ENCODE data around the gene PCDHA12. TPM values are rescaled to one million over a fixed set of nuclear protein-coding genes. Genes with fewer than 3 reads are reported as not detected.

Gene PCDHA12
- total and polyA plus RNA-seq, 4 donors: 0.01 to 0.08 TPM; not detected in 2

DNA sequence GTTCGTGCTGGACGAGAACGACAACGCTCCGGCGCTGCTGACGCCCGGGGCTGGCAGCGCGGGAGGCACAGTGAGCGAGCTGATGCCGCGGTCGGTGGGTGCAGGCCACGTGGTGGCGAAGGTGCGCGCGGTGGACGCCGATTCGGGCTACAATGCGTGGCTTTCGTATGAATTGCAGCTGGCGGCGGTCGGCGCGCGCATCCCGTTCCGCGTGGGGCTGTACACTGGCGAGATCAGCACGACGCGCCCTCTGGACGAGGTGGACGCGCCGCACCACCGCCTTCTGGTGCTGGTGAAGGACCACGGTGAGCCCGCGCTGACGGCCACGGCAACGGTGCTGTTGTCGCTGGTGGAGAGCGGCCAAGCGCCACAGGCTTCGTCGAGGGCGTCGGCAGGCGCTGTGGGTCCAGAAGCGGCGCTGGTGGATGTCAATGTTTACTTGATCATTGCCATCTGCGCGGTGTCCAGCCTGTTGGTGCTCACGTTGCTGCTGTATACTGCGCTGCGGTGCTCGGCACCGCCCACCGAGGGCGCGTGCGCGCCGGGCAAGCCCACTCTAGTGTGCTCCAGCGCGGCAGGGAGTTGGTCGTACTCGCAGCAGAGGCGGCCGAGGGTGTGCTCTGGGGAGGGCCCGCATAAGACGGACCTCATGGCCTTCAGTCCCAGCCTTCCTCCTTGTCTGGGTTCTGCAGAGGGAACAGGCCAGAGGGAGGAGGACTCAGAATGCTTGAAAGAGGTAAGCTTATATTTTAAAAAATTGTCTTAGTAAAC is 9.0 kb downstream of the PCDHA12 start:
- DNase-seq (ENCODE audit: low spot score): no peak
- H3K27ac ChIP-seq (ENCODE audit: low read depth in 1 of 2, low read length in 2 of 2): no peak overlapping the region
- H3K4me3 ChIP-seq (ENCODE audit: low read depth in 1 of 3, low read length in 3 of 3): no peak overlapping the region
- 34% methylated on average over 79 of the region's 79 CpGs for WGBS
- no peak overlapping the region for H3K9ac ChIP-seq (ENCODE audit: low read depth in 1 of 2, low read length in 2 of 2)
- peaks cover 0 to 2% (median 0%) of the 10 kb centered on the region in 4 donors for H3K4me1 ChIP-seq (ENCODE audit: control insufficient read depth in 4 of 4, insufficient read depth in 4 of 4, low read length in 3 of 4)
- H3K36me3 ChIP-seq (ENCODE audit: control insufficient read depth in 4 of 4, insufficient read depth in 3 of 4, low read depth in 1 of 4, low read length in 3 of 4): no peaks in the 10 kb centered on the region
- peaks cover 0 to 8% (median 1%) of the 10 kb centered on the region in 4 donors for H3K27me3 ChIP-seq (ENCODE audit: control insufficient read depth in 4 of 4, insufficient read depth in 4 of 4, low read length in 3 of 4)
- TF ChIP-seq FOXA2 (IDR thresholded peaks at IDR 0.05) (no peak), SP1 (IDR thresholded peaks at IDR 0.05) (no peak), TAF1 (conservative IDR thresholded peaks at IDR 0.05) (no peak), MAX (IDR thresholded peaks at IDR 0.05) (no peak), HNF4G (IDR thresholded peaks at IDR 0.05) (no peak), GABPA (IDR thresholded peaks at IDR 0.05 in 1 of 2, conservative IDR thresholded peaks at IDR 0.05 in 1 of 2) (no peak), RAD21 (IDR thresholded peaks at IDR 0.05) (no peak), RXRA (IDR thresholded peaks at IDR 0.05) (no peak), FOXA1 (IDR thresholded peaks at IDR 0.05) (no peak), YY1 (IDR thresholded peaks at IDR 0.05) (no peak), HNF4A (conservative IDR thresholded peaks at IDR 0.05) (no peak)
- TF ChIP-seq, protein P1, sequence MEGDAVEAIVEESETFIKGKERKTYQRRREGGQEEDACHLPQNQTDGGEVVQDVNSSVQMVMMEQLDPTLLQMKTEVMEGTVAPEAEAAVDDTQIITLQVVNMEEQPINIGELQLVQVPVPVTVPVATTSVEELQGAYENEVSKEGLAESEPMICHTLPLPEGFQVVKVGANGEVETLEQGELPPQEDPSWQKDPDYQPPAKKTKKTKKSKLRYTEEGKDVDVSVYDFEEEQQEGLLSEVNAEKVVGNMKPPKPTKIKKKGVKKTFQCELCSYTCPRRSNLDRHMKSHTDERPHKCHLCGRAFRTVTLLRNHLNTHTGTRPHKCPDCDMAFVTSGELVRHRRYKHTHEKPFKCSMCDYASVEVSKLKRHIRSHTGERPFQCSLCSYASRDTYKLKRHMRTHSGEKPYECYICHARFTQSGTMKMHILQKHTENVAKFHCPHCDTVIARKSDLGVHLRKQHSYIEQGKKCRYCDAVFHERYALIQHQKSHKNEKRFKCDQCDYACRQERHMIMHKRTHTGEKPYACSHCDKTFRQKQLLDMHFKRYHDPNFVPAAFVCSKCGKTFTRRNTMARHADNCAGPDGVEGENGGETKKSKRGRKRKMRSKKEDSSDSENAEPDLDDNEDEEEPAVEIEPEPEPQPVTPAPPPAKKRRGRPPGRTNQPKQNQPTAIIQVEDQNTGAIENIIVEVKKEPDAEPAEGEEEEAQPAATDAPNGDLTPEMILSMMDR (IDR thresholded peaks at IDR 0.05; ENCODE audit: low read depth, low read length, missing input control): no peak
- TF ChIP-seq, protein P2, sequence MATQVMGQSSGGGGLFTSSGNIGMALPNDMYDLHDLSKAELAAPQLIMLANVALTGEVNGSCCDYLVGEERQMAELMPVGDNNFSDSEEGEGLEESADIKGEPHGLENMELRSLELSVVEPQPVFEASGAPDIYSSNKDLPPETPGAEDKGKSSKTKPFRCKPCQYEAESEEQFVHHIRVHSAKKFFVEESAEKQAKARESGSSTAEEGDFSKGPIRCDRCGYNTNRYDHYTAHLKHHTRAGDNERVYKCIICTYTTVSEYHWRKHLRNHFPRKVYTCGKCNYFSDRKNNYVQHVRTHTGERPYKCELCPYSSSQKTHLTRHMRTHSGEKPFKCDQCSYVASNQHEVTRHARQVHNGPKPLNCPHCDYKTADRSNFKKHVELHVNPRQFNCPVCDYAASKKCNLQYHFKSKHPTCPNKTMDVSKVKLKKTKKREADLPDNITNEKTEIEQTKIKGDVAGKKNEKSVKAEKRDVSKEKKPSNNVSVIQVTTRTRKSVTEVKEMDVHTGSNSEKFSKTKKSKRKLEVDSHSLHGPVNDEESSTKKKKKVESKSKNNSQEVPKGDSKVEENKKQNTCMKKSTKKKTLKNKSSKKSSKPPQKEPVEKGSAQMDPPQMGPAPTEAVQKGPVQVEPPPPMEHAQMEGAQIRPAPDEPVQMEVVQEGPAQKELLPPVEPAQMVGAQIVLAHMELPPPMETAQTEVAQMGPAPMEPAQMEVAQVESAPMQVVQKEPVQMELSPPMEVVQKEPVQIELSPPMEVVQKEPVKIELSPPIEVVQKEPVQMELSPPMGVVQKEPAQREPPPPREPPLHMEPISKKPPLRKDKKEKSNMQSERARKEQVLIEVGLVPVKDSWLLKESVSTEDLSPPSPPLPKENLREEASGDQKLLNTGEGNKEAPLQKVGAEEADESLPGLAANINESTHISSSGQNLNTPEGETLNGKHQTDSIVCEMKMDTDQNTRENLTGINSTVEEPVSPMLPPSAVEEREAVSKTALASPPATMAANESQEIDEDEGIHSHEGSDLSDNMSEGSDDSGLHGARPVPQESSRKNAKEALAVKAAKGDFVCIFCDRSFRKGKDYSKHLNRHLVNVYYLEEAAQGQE (IDR thresholded peaks at IDR 0.05): no peak
- TF ChIP-seq, protein P3, sequence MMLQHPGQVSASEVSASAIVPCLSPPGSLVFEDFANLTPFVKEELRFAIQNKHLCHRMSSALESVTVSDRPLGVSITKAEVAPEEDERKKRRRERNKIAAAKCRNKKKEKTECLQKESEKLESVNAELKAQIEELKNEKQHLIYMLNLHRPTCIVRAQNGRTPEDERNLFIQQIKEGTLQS (IDR thresholded peaks at IDR 0.05): no peak
- H3K9me3 ChIP-seq (ENCODE audit: control insufficient read depth in 4 of 4, low read length in 3 of 4): peaks cover 0 to 26% (median 18%) of the 10 kb centered on the region in 4 donors

DNA sequence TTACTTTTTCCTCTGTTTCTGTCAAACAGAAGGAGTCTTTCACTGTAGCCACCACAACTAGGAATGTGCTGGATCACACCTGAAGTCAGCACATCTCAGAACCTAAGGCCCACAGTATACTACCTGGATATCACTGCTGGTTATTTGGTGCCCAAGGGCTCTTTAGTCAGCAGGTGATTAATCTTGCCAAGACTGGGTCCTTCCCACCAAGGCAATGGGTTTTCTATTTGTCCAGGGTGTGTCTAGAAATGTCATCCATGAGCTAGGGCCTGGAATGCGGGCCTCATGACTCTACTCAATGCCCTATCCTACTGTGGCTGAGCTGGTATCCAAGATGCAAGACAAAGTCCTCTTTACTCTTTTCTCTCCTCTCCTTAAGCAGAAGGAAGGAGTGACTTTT is 41.2 kb downstream of the PCDHA12 start:
- Histone ChIP-seq H3K4me1 (ENCODE audit: control insufficient read depth in 4 of 4, insufficient read depth in 4 of 4, low read length in 3 of 4) (no peaks in the 10 kb centered on the region), H3K27me3 (ENCODE audit: control insufficient read depth in 4 of 4, insufficient read depth in 4 of 4, low read length in 3 of 4) (no peaks in the 10 kb centered on the region), H3K36me3 (ENCODE audit: control insufficient read depth in 4 of 4, insufficient read depth in 3 of 4, low read depth in 1 of 4, low read length in 3 of 4) (no peaks in the 10 kb centered on the region), H3K4me3 (ENCODE audit: low read depth in 1 of 3, low read length in 3 of 3) (no peak overlapping the region), H3K9me3 (ENCODE audit: control insufficient read depth in 4 of 4, low read length in 3 of 4) (peaks cover 0 to 3% (median 0%) of the 10 kb centered on the region in 4 donors), H3K9ac (ENCODE audit: low read depth in 1 of 2, low read length in 2 of 2) (no peak overlapping the region), H3K27ac (ENCODE audit: low read depth in 1 of 2, low read length in 2 of 2) (no peak overlapping the region)
- no peak for DNase-seq (ENCODE audit: low spot score)
- TF ChIP-seq HNF4A (conservative IDR thresholded peaks at IDR 0.05) (no peak), MAX (IDR thresholded peaks at IDR 0.05) (no peak), TAF1 (conservative IDR thresholded peaks at IDR 0.05) (no peak), NR2F2 (IDR thresholded peaks at IDR 0.05) (no peak)
- 63% methylated on average over 1 of the region's 1 CpG for WGBS

Measured in liver (tissue), 9 donors.